Adrenal gland (tissue), 5 donors: ENCODE results near the gene OVOL3.

Source experiments
- POLR2A ChIP-seq, 2 donors: fragments of 450-650 bp; IDR thresholded peaks; one replicate each; pipeline ENCODE4 v1.6.1; 2017; ENCODE audit warnings: antibody characterized with exemption in 2 of 2, mild to moderate bottlenecking in 2 of 2, moderate library complexity in 1 of 2
- TF ChIP-seq, protein P1 (sequence below), 6 experiments: fragments of 450-650 bp in 4 of 6; fragments of 200-600 bp in 2 of 6; sonication (generic) in 1 of 6; IDR thresholded peaks; 1 replicate in 5 of 6; 2 replicates in 1 of 6; pipeline versions ENCODE4 v1.5.1 to v1.8.0; 2016 to 2021; ENCODE audit warnings: antibody characterized with exemption in 6 of 6, mild to moderate bottlenecking in 2 of 6, moderate library complexity in 1 of 6
- donor health status: DM: no; HTN: no; CAD: no.

GRCh38 chr19:36099166-36099785 lies 11.7 kb upstream of the OVOL3 start:
- TF ChIP-seq, protein P1, sequence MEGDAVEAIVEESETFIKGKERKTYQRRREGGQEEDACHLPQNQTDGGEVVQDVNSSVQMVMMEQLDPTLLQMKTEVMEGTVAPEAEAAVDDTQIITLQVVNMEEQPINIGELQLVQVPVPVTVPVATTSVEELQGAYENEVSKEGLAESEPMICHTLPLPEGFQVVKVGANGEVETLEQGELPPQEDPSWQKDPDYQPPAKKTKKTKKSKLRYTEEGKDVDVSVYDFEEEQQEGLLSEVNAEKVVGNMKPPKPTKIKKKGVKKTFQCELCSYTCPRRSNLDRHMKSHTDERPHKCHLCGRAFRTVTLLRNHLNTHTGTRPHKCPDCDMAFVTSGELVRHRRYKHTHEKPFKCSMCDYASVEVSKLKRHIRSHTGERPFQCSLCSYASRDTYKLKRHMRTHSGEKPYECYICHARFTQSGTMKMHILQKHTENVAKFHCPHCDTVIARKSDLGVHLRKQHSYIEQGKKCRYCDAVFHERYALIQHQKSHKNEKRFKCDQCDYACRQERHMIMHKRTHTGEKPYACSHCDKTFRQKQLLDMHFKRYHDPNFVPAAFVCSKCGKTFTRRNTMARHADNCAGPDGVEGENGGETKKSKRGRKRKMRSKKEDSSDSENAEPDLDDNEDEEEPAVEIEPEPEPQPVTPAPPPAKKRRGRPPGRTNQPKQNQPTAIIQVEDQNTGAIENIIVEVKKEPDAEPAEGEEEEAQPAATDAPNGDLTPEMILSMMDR (IDR thresholded peaks at IDR 0.05) = no peak
- no peak for TF ChIP-seq POLR2A (IDR thresholded peaks at IDR 0.05)
